Frontal cortex (tissue), 4 donors: ENCODE results near the gene D2HGDH. TPM values are rescaled to one million over a fixed set of nuclear protein-coding genes. Genes with fewer than 3 reads are reported as not detected.
"Not testable (repeated sequence)": the region's sequence is repeated elsewhere in the genome, so short reads cannot be mapped to it uniquely, and the experiment has no call there.

ENCODE experiments used
- DNase-seq, 2 donors: peaks; one replicate each; pipeline ENCODE4 v3.0.0; 2012; ENCODE audit warnings: low spot score in 2 of 2
- FAIRE-seq: peaks from 2 replicates; lab custom pipeline; 2012; peaks lifted over from hg19 to GRCh38; lab: Jason Lieb, UNC
- total RNA-seq: library from RNA; depleted of rRNA; stranded (reverse); fragments of >200 nt; gene quantifications from one replicate; pipeline ENCODE4 v1.2.3, GENCODE V29; 2014
- donor health status: control.
- donor health status: control.
- donor health status: control.

The D2HGDH gene
- total RNA-seq, 1 donor from 2014 or later = 9.4 TPM

DNA sequence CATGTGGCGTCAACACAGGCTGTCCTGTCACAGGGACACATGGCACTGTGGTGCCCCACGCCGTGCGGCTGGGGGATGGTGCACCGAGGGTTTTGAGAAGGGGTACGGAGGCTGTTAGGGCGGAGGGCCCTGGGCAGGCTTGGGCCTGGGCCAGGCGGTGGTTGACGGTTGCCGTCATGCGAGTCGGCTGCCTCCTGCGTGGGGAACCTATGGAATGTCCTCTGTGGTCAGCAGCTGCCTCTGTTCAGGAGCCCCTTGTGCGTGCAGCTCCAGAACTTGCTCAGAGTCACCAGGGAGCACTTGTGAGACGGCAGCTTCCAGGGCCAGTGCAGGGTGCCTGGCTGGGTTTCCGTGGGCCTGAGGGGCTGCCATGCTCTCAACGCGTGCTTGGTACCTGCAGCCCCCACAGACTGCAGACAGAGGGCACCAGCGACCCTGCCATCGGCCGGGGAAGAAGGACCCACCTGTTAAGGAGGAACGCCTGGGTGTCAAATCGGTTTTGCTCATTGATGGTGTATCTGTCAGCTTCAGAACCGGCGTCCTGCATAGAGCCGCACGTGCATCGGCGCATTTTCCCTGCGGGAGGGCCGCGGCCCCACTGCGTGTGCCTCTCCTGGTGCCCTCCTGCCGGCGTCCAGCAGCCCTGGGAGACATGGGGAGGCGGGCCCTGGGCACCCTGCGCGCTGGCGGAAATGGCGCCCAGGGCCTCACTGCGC lies 10.0 kb upstream of the D2HGDH start:
- no peak for FAIRE-seq
- peak in 1 of 2 donors; percentile 41 for DNase-seq

DNA sequence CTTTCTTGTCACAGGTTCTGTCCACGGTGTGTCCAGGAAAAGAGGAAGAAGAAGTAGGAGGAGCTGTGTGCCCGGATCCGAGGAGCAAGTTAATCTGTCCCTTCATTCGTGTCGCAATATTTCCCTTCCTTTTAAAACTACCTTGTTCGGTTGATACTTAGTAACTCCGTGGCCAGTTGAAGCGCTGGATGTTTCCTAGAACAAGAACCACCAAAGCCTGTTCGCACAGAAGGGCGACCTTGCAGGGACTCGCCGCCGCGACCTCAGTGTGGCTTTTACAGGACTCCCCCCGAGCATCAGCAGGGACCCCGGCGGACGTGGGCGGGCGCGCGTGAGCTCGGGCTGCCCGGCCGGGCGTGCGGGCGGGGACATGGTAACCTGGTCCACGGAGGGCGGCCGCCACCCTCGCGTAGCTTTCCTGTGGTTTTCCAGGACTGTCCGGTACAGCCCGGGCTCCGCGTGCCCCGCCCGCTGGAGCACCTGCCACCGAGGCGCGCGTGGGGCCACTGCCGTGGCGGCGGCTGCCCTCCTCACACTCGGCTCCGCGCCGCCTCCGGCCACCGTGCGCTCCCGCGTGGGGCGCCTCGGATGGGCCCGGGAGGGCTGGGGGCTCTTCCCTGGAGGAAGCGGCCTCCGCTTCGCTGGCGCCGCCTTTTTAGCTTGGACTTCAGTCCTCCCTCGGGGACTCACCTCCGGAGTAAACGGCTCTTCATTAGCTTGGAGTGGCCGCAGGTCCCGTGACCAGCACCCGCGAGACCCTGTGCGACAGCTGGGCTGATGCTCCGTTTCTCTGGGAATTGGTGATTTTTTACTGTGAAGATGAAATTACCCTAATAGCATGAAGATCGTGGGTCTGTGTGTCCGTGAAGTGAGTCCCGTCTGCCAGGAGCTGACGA lies 9.2 kb upstream of the D2HGDH start:
- no peak for FAIRE-seq

DNA sequence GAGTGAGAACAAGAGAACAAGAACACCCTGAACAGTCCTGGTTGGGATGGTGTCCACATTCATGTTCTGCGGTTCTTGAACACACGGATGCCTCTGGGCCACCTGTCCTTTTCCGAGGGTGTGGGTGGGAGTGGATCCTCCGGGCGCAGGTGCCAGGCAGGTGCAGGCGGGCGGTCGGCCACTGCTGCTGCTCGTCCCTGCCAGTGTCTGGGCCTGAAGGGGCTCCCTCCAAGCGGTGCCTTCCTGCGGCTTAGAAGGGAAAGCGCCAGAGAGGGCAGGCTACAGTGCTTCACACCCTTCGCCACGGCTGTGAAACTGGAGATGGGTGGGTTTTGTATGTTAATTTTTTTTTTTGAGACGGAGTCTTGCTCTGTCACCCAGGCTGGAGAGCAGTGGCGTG lies 8.0 kb upstream of the D2HGDH start:
- DNase-seq = no peak
- FAIRE-seq = no peak

More for the DNA sequence above, 9.2 kb upstream of the D2HGDH start:
- peak in 1 of 2 donors; percentile 7 for DNase-seq

GRCh38 chr2:241728000-241728399 lies 6.4 kb upstream of the D2HGDH start:
- no peak for FAIRE-seq
- peak in 1 of 2 donors; percentile 7 for DNase-seq

DNA sequence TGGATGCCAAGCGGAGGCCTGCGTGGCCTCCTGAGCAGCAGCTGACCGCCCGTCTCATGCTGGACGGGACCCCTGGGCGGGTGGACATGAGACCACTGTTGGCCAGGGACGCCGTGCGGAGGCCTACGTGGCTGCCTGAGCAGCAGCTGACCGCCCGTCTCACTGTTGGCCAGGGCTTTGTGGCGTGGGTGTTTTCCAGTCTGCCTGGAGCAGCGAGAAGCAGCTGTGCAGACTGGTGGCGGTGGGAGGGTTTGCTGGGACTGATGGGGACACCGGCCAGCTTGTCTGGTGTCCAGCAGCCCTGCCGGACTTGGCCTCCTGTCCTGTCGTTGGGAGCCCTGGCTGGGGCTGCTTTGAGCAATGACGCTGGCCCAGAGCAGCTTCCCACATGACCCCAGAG lies 5.8 kb upstream of the D2HGDH start:
- DNase-seq (peak; percentile 69 to 73), FAIRE-seq (no peak)

DNA sequence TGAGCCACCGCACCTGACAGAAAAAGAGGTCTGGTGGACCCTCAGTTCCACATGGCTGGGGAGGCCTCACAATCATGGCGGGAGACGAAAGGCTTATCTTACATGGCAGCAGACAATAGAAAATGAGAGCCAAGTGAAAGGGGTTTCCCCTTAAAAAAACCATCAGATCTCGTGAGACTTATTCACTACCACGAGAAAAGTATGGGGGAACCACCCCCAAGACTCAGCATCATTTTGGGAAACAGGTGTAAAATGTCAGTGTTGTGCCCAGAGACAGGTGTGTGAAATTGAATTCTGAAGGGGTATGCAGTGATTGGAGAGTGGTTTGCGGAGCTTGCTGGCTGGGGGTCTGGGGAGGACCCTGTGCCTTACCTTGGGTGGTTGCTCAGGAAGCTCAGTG lies 4.6 kb upstream of the D2HGDH start:
- DNase-seq = no peak
- FAIRE-seq = no peak

DNA sequence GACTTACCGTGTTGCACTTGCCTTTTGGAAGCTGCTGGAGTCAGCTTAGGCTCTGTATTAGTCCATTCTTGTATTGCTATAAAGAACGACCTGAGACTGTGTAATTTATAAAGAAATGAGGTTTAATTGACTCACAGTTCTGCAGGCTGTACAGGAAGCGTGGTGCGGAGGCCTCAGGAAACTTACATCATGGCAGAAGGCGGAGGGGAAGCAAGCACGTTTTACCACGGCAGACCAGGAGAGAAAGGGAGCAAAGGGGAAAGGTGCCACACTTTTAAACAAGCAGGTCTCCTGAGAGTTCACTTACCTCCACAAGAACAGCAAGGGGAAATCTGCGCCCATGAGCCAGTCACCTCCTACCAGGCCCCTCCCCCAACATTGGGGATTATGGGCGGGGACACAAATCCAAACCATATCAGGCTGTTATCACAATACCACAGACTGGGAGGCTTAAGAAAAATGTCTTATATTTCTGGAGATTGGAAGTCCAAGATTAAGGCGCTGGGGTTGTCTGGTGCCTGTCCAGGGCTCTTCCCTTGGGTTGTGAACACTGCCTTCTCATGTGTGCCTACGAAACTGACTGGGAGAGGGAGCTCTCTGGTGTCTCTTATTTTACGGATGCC lies 3.6 kb upstream of the D2HGDH start:
- FAIRE-seq (no peak), DNase-seq (no peak)

DNA sequence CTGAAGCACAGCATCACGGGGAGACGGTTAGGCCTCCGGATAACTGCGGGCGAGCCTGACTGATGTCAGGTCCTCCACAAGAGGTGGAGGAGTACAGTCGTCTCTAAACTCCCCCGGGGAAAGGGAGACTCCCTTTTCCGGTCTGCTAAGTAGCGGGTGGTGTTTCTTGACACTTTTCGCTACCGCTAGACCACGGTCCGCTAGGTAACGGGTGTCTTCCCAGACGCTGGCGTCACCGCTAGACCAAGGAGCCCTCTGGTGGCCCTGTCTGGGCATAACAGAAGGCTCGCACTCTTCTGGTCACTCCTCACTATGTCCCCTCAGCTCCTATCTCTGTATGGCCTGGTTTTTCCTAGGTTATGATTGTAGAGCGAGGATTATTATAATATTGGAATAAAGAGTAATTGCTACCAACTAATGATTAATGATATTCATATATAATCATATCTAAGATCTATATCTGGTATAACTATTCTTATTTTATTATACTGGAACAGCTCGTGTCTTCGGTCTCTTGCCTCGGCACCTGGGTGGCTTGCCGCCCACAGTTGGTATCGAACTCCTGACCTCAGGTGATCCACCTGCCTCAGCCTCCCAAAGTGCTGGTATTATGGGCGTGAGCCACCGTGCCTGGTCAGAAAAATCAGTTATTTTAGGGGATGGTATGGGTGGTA lies 1.8 kb upstream of the D2HGDH start:
- DNase-seq, FAIRE-seq: not testable (repeated sequence)

DNA sequence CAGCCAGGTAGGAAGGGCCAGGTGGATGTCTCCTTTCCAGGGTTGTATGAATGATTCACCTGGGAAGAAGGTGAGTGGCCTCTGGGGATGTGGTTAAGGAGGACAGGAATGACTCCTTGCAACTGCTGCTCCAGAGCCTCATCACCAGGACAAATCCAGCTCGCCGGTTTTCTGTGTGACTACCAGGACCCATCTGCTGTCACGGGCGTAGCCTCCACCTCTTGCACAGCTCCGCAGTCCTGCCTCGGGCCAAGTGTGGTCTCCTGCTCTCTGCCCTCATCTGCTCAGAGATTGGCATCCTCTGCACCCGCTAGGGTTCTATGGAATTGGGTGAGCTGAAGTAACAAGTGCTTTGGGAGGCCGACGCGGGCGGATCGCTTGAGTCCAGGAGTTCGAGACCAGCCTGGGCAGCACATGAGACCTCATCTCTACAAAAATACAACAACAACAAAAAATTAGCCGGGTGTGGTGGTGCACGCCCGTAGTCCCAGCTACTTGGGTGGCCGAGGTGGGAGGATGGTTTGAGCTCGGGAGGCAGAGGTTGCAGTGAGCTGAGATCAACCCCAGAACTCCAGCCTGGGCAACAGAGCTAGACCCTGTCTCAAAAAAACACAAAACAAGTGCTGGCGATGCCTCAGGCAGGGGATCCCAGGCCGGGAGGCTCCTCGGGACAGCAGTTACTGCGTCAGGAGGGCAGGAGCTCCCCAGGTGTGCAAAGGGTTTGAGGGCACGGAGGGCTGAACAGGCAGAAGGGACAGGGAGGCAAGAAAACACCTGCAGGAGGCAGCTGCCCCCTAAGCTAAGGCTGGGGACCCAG lies 831 bp upstream of the D2HGDH start:
- FAIRE-seq = no peak
- DNase-seq = no peak

- FAIRE-seq (no peak), DNase-seq (no peak)
Observed at GRCh38 chr2:241734208-241734466, 293 bp upstream of the D2HGDH start.

- FAIRE-seq (no peak), DNase-seq (no peak)
Observed at GRCh38 chr2:241736111-241736510, 1.7 kb downstream of the D2HGDH start.

GRCh38 chr2:241738040-241738686 lies 3.7 kb downstream of the D2HGDH start:
- DNase-seq = no peak
- FAIRE-seq = no peak

DNA sequence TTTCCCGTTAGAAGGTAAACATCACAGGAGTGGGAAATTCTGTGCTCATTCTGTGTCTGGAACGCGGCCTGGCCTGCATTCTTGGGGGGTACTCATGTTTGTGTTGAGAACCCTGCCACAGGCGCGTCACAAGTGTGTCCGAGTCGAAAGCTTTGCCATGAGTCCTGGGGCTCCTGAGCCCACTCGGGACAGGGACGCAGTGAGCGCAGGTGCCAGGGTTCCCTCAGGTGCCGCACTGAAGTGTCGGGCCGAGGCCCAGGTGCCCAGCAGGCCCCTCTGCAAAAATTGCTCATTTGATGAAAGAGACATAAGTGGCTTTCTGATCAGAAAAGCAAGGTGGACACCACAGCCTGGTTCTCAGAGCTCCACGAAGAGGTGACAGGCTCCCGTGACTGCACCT lies 4.7 kb downstream of the D2HGDH start:
- no peak for FAIRE-seq
- DNase-seq = no peak

- FAIRE-seq (no peak), DNase-seq (no peak)
Observed at GRCh38 chr2:241739651-241740050, 5.2 kb downstream of the D2HGDH start.

GRCh38 chr2:241741016-241741415 lies 6.6 kb downstream of the D2HGDH start:
- FAIRE-seq = no peak
- no peak for DNase-seq

- FAIRE-seq = no peak
Observed at GRCh38 chr2:241742320-241742939, 8.0 kb downstream of the D2HGDH start.

GRCh38 chr2:241743008-241743407 lies 8.6 kb downstream of the D2HGDH start:
- not testable (repeated sequence) for FAIRE-seq, DNase-seq

More at GRCh38 chr2:241742320-241742939, 8.0 kb downstream of the D2HGDH start:
- DNase-seq = no peak

DNA sequence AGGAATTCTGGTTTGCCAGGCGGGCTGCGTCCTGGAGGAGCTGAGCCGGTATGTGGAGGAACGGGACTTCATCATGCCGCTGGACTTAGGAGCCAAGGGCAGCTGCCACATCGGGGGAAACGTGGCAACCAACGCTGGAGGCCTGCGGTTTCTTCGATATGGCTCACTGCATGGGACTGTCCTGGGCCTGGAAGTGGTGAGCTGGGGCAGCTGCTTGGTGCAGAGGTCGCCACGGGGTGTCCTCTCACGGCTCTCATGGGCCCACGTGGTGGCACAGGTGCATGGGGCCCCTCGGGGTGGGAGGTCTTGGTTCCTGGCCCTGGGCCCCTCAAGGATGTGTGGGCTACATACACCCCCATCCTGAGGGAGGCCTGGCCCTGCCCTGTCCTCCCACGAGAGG lies 9.2 kb downstream of the D2HGDH start:
- no peak for DNase-seq
- no peak for FAIRE-seq
